ENCODE measurements around the gene ATP2C1.
"Not testable (repeated sequence)": the region's sequence is repeated elsewhere in the genome, so short reads cannot be mapped to it uniquely, and the experiment has no call there.

DNA sequence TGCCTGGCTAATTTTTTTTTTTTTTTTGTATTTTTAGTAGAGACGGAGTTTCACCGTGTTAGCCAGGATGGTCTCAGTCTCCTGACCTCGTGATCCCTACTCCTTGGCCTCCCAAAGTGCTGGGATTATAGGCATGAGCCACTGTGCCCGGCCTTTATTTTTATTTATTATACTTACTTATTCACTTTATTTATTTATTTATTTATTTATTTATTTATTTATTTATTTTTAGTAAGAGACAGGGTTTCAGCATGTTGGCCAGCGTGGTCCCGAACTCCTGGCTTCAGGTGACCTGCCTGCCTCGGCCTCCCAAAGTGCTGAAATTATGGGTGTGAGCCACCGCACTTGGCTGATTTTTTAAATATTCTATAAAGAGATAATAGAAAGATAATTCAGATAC, 31.8 kb upstream of the ATP2C1 start:
- TF ChIP-seq POLR2A, POLR2AphosphoS5, EP300 (IDR thresholded peaks at IDR 0.05): not testable (repeated sequence)
- TF ChIP-seq, protein P1, sequence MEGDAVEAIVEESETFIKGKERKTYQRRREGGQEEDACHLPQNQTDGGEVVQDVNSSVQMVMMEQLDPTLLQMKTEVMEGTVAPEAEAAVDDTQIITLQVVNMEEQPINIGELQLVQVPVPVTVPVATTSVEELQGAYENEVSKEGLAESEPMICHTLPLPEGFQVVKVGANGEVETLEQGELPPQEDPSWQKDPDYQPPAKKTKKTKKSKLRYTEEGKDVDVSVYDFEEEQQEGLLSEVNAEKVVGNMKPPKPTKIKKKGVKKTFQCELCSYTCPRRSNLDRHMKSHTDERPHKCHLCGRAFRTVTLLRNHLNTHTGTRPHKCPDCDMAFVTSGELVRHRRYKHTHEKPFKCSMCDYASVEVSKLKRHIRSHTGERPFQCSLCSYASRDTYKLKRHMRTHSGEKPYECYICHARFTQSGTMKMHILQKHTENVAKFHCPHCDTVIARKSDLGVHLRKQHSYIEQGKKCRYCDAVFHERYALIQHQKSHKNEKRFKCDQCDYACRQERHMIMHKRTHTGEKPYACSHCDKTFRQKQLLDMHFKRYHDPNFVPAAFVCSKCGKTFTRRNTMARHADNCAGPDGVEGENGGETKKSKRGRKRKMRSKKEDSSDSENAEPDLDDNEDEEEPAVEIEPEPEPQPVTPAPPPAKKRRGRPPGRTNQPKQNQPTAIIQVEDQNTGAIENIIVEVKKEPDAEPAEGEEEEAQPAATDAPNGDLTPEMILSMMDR (IDR thresholded peaks at IDR 0.05), result not testable (repeated sequence)
